K562 (cell line): ENCODE measurements around the gene PRKACG. TPM values are rescaled to one million over a fixed set of nuclear protein-coding genes. Genes with fewer than 3 reads are reported as not detected.

Experiments
- ATAC-seq: fragments of 200-7000 bp; cut with Tn5 transposase; 3 replicates; pipeline ENCODE4 v1.9.1; 2020; ENCODE audit warnings: moderate library complexity
- BruUV-seq: library from RNA; stranded (reverse); fragments of 400-500 nt; replicated peaks from 2 replicates; lab custom pipeline; 2021; lab: Mats Ljungman, UMichigan
- CTCF ChIA-PET: fragments of 300-600 bp; formaldehyde crosslinking; extraction: SDS; loops from one replicate; lab custom pipeline; 2021; ENCODE audit warnings: low intra/inter-chr PET ratio; lab: Yijun Ruan, JAX
- POLR2A ChIA-PET: fragments of 300-600, 350-650 bp; sonication (Branson Sonifier 250); formaldehyde crosslinking; extraction: SDS; loops from one replicate; lab custom pipeline; 2021; ENCODE audit warnings: antibody characterized with exemption, inconsistent platforms; lab: Yijun Ruan, JAX
- DNase-seq, 4 experiments: peaks; one replicate each; pipeline versions ENCODE4 v3.0.0 to v3.0.0-alpha.2; 2011 to 2018; ENCODE audit warnings: low spot score in 3 of 4, mixed read lengths in 3 of 4; ENCODE audit errors: extremely low read depth in 1 of 4
- FAIRE-seq: peaks from 2 replicates; lab custom pipeline; 2011; peaks lifted over from hg19 to GRCh38; lab: Jason Lieb, UNC
- H2AFZ ChIP-seq: 2 replicates; pipeline ENCODE4 v1.6.0; 2011; ENCODE audit warnings: low read depth, low read length, control low read depth, inconsistent platforms
- H3K27ac ChIP-seq: fragments of 200-600 bp; 3 replicates; pipeline ENCODE4 v1.8.0; 2011; ENCODE audit warnings: low read depth, mild to moderate bottlenecking, control low read depth, inconsistent platforms, low read length, moderate library complexity, mixed read lengths; ENCODE audit errors: extremely low read depth
- H3K27me3 ChIP-seq, 2 experiments: fragments of 300-600 bp in 1 of 2; 2 replicates in 1 of 2; 3 replicates in 1 of 2; pipeline versions ENCODE4 v1.6.0 to v1.8.0; 2011; ENCODE audit warnings: inconsistent platforms in 2 of 2, low read length in 2 of 2, mild to moderate bottlenecking in 1 of 2, mixed read lengths in 1 of 2, moderate library complexity in 1 of 2; ENCODE audit not compliant: control insufficient read depth in 2 of 2, insufficient read depth in 2 of 2
- H3K36me3 ChIP-seq: fragments of 300-600 bp; 3 replicates; pipeline ENCODE4 v1.8.0; 2011; ENCODE audit warnings: mild to moderate bottlenecking, low read length, inconsistent platforms; ENCODE audit not compliant: control insufficient read depth, insufficient read depth
- H3K4me1 ChIP-seq, 2 experiments: fragments of 200-600 bp in 1 of 2; replicated peaks in 1 of 2; 2 replicates in 1 of 2; 3 replicates in 1 of 2; pipeline versions ENCODE4 v1.5.1 to v1.8.0; 2011; ENCODE audit warnings: inconsistent platforms in 2 of 2, low read length in 2 of 2, mild to moderate bottlenecking in 1 of 2, mixed read lengths in 1 of 2, moderate library complexity in 1 of 2; ENCODE audit not compliant: control insufficient read depth in 2 of 2, insufficient read depth in 2 of 2
- H3K4me2 ChIP-seq: 2 replicates; pipeline ENCODE4 v1.6.1; 2011; ENCODE audit warnings: low read length, control low read depth, inconsistent platforms, mixed read lengths; ENCODE audit not compliant: insufficient read depth
- H3K4me3 ChIP-seq: fragments of 200-600 bp; sonication (generic), shearing (Covaris generic); 2 replicates; pipeline ENCODE4 v1.5.1; 2016; ENCODE audit warnings: control low read depth, inconsistent platforms
- H3K79me2 ChIP-seq: fragments of 200-600 bp; 3 replicates; pipeline ENCODE4 v1.8.0; 2011; ENCODE audit warnings: low read length, inconsistent platforms; ENCODE audit not compliant: control insufficient read depth, insufficient read depth
- H3K9ac ChIP-seq, 2 experiments: 2 replicates each; pipeline versions ENCODE4 v1.6.0 to v1.6.1; 2011; ENCODE audit warnings: low read depth in 2 of 2, low read length in 2 of 2, control low read depth in 1 of 2, inconsistent platforms in 1 of 2, mild to moderate bottlenecking in 1 of 2, mixed read lengths in 1 of 2; ENCODE audit not compliant: insufficient read depth in 1 of 2
- H3K9me1 ChIP-seq: one replicate; pipeline ENCODE4 v1.6.0; 2011; ENCODE audit warnings: inconsistent platforms, mild to moderate bottlenecking, low read length, moderate library complexity; ENCODE audit not compliant: control insufficient read depth, insufficient read depth
- H3K9me3 ChIP-seq: replicated peaks from 2 replicates; pipeline ENCODE4 v1.5.1; 2011; ENCODE audit warnings: low read depth, low read length, inconsistent platforms; ENCODE audit not compliant: control insufficient read depth, insufficient read depth
- H4K20me1 ChIP-seq: replicated peaks from 2 replicates; pipeline ENCODE4 v1.6.1; 2011; ENCODE audit warnings: low read length, inconsistent platforms, mixed read lengths; ENCODE audit not compliant: control insufficient read depth, insufficient read depth
- CEBPB ChIP-seq: fragments of 450-650 bp; IDR thresholded peaks from 2 replicates; pipeline ENCODE4 v1.6.1; 2016; ENCODE audit warnings: missing genetic modification characterization, missing compliant biosample characterization
- DPF2 ChIP-seq: fragments of 450-650 bp; IDR thresholded peaks from 2 replicates; pipeline ENCODE4 v1.6.1; 2016
- GABPB2 ChIP-seq: fragments of 250-450 bp; sonication (Bioruptor Pico); conservative IDR thresholded peaks from 2 replicates; pipeline ENCODE4 v1.5.1; 2021; ENCODE audit warnings: mild to moderate bottlenecking
- KLF13 ChIP-seq: fragments of 450-650 bp; IDR thresholded peaks from 2 replicates; pipeline ENCODE4 v1.6.1; 2016; ENCODE audit warnings: missing genetic modification characterization, low read depth, mild to moderate bottlenecking, missing compliant biosample characterization, moderate library complexity, borderline replicate concordance
- RAD21 ChIP-seq, 2 experiments: fragments of 250-450 bp in 1 of 2; fragments of 450-650 bp in 1 of 2; sonication (Bioruptor Pico) in 1 of 2; formaldehyde crosslinking in 1 of 2; IDR thresholded peaks in 1 of 2; conservative IDR thresholded peaks in 1 of 2; 2 replicates each; pipeline versions ENCODE4 v1.4.0 to v1.8.0; 2020 to 2022; ENCODE audit warnings: mild to moderate bottlenecking in 2 of 2, moderate library complexity in 1 of 2
- RBBP5 ChIP-seq: fragments of 200-600 bp; sonication (generic); IDR thresholded peaks from 2 replicates; pipeline ENCODE4 v1.6.1; 2012; ENCODE audit warnings: borderline replicate concordance, mild to moderate bottlenecking, low read length, control low read depth, inconsistent platforms; ENCODE audit not compliant: insufficient read depth, poor library complexity, severe bottlenecking
- RFX7 ChIP-seq: fragments of 250-450 bp; sonication (Bioruptor Pico); IDR thresholded peaks from 2 replicates; pipeline ENCODE4 v1.5.1; 2021; ENCODE audit warnings: mild to moderate bottlenecking
- SP2 ChIP-seq: IDR thresholded peaks from 2 replicates; pipeline ENCODE4 v1.6.1; 2011; ENCODE audit warnings: mild to moderate bottlenecking, low read depth, low read length, moderate library complexity; ENCODE audit not compliant: poor library complexity, severe bottlenecking; ENCODE audit errors: extremely low read depth
- STAT5A ChIP-seq: IDR thresholded peaks from 2 replicates; pipeline ENCODE4 v1.6.1; 2012; ENCODE audit warnings: low read length, inconsistent platforms, borderline replicate concordance
- THRAP3 ChIP-seq: fragments of 450-650 bp; IDR thresholded peaks from 2 replicates; pipeline ENCODE4 v1.6.1; 2016; ENCODE audit warnings: mild to moderate bottlenecking, inconsistent platforms, borderline replicate concordance
- ZNF584 ChIP-seq: fragments of 200-800 bp; sonication (Bioruptor generic); IDR thresholded peaks from 2 replicates; pipeline ENCODE4 v1.6.1; 2016; ENCODE audit warnings: low read depth, mild to moderate bottlenecking, missing genetic modification characterization, missing compliant biosample characterization
- ZNF717 ChIP-seq: fragments of 250-450 bp; sonication (Bioruptor Pico); IDR thresholded peaks from 2 replicates; pipeline ENCODE4 v1.5.0; 2021
- WGBS: fragments of 100-300 bp; shearing (Covaris generic); methylation state at CpG from one replicate; pipeline ENCODE4 v1.1.6; 2016; ENCODE audit warnings: low coverage, mixed read lengths; ENCODE audit not compliant: insufficient coverage; ENCODE audit errors: missing lambda C conversion rate; 5-methylcytosine and 5-hydroxymethylcytosine counted together
- in situ Hi-C: fragments of 300-500 bp; cut with MboI; formaldehyde crosslinking; loops from 4 replicates; pipeline ENCODE4 v1.15.0; 2018; ENCODE audit warnings: inconsistent platforms, mixed read lengths
- intact Hi-C: fragments of 100-400 bp; cut with micrococcal nuclease; formaldehyde crosslinking; loops from 2 replicates; pipeline ENCODE4 v1.14.2; 2022
- polyA plus RNA-seq, 8 experiments: library from polyadenylated mRNA; depleted of rRNA in 4 of 8; stranded (reverse) in 5 of 8; unstranded in 3 of 8; fragments of >200 nt; fragmentation: Nextera tagmentation in 2 of 8; fragmentation: Illumina TruSeq in 1 of 8; extraction: Ambion mirVana in 2 of 8; extraction: Trizol in 1 of 8; gene quantifications; 2 replicates each; pipeline versions ENCODE4 v1.2.1 to v1.2.3, GENCODE V29; 2011 to 2014; ENCODE audit warnings: inconsistent platforms in 1 of 8, missing spikeins in 1 of 8
- total RNA-seq, 7 experiments: library from RNA; depleted of rRNA in 6 of 7; stranded (reverse); fragments of >200 nt in 6 of 7; fragmentation: Illumina TruSeq in 2 of 7; extraction: Trizol in 2 of 7; gene quantifications; 2 replicates each; pipeline versions ENCODE4 v1.2.1 to v1.2.3, GENCODE V29; 2011 to 2021; ENCODE audit warnings: low replicate concordance in 1 of 7
- TF ChIP-seq, protein P1 (sequence below): IDR thresholded peaks from 2 replicates; pipeline ENCODE4 v1.6.1; 2012; ENCODE audit warnings: low read depth, low read length, improper control_type of control experiment, borderline replicate concordance

Gene PRKACG
- total and polyA plus RNA-seq, 9 of the 15 experiments (the other 6 are each of a cell fraction or from before 2014, with no cell fraction given) = not detected

DNA sequence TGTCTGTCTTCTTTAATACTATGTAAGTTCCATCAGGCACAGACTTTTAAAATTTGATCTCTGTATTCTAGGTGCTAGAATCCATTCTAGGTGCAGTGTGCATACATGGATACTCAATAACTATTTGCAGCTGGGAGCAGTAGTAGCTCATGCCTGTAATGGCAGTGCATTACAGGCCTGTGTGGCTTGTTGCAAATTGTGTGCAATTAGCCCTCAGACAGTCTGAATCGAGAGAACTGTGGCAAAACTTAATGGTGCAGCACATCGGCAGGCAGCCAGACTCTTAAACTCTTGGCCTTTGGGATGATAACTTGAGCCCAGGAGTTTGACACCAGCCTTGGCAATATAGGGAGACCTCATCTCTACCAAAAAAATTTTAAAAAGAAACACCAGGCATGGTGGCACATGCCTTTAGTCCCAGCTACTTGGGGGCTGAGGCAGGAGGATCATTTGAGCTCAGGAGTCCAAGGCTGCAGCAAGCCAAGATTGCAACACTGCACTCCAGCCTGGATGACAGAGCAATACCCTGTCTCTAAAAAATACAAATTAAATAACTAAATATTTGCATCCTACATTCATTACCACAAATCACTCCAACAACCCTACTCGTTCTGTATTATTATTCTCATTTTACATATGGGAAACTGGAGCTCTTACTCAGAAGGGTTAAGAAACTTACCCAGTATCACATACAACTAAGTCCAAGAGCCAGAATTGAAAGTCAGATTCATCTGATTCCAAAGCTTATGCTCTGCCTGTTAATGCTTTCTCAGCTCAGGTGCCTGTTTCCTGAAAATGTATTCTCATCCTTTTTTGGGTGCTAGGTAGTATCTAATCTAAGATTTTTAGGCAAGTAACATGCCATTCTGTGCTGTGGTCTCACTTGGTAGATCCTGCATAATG, 30.1 kb downstream of the PRKACG start:
- no TSS peak for BruUV-seq
- peak; percentile 46 for FAIRE-seq
- CTCF ChIA-PET = no interaction called here
- peak; percentile 26 for ATAC-seq
- in situ Hi-C loops (no loop called here), intact Hi-C loops (no loop called here)
- DNase-seq = no peak
- Histone ChIP-seq H3K27me3 (no peaks in the 10 kb centered on the region), H3K4me3 (no peak overlapping the region), H3K9ac (peak overlapping the region in 1 of 2 experiments; percentile 37; a peak in 1 of 4 replicates), H3K27ac (peak overlapping the region; percentile 71), H3K79me2 (no peaks in the 10 kb centered on the region), H3K9me3 (no peaks in the 10 kb centered on the region), H4K20me1 (no peaks in the 10 kb centered on the region), H2AFZ (peak overlapping the region; percentile 61), H3K9me1 (no peaks in the 10 kb centered on the region), H3K4me1 (peaks cover 11 to 51% of the 10 kb centered on the region in 2 experiments; a peak in 4 of 5 replicates), H3K36me3 (no peaks in the 10 kb centered on the region), H3K4me2 (peak overlapping the region; percentile 41)
- POLR2A ChIA-PET = interaction anchor here (0.7 kb wide), 1 partner anchor 8 kb away, joined by 3 read pairs; no protein-coding TSS in a partner anchor
- TF ChIP-seq RBBP5 = no peak
- TF ChIP-seq DPF2 = 0 out of 2 replicates have a peak, but pooled peaks have one; percentile 12
- peak; percentile 82 for TF ChIP-seq CEBPB (tag)
- WGBS = 17% methylated on average over 3 of the region's 3 CpGs

DNA sequence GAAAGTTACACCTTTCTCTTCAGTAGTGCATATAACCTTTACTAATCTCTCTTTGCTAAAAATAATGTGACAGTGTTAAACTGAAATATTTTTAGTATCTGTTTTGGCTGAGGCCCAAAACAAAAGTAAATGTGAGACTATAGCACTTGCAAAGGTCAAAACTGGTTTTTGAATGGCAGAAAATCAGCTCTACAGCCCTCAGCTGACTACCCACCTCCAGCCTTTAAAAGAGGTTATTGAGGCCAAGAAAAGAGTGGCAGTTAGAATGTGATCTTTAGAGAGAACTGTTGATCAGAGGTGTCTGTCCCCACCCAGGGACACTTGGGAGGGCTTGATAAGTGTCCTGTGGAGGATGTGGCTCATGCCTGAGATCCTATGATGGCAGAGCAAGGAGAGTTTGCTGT, 30.9 kb downstream of the PRKACG start:
- Histone ChIP-seq H3K27me3 (no peaks in the 10 kb centered on the region), H3K36me3 (no peaks in the 10 kb centered on the region), H3K9ac (peak overlapping the region in 1 of 2 experiments; percentile 37; a peak in 1 of 4 replicates), H3K4me3 (no peak overlapping the region), H3K4me2 (peak overlapping the region; percentile 41; the same call in 1 of the 2 replicates), H3K79me2 (no peaks in the 10 kb centered on the region), H4K20me1 (no peaks in the 10 kb centered on the region), H3K27ac (peak overlapping the region; percentile 71), H3K9me1 (no peaks in the 10 kb centered on the region), H3K4me1 (peaks cover 11 to 58% of the 10 kb centered on the region in 2 experiments; a peak in 4 of 5 replicates), H3K9me3 (no peaks in the 10 kb centered on the region), H2AFZ (peak overlapping the region; percentile 61; the same call in 1 of the 2 replicates)
- no TSS peak for BruUV-seq
- CTCF ChIA-PET = no interaction called here
- intact Hi-C loops = no loop called here
- POLR2A ChIA-PET = no interaction called here
- in situ Hi-C loops = no loop called here
- ATAC-seq = peak; percentile 82
- DNase-seq = peak; percentile 38 to 86 (median 62)
- peak; percentile 98 for FAIRE-seq
- TF ChIP-seq RAD21 (CRISPR knock-in tag; conservative IDR thresholded peaks at IDR 0.05 in 1 of 2, IDR thresholded peaks at IDR 0.05 in 1 of 2) (no peak), ZNF717 (CRISPR knock-in tag) (no peak), RFX7 (CRISPR knock-in tag) (no peak), STAT5A (no peak), ZNF584 (CRISPR knock-in tag) (no peak), KLF13 (tag) (no peak), GABPB2 (CRISPR knock-in tag) (no peak), SP2 (no peak), THRAP3 (no peak)
- TF ChIP-seq, protein P1, sequence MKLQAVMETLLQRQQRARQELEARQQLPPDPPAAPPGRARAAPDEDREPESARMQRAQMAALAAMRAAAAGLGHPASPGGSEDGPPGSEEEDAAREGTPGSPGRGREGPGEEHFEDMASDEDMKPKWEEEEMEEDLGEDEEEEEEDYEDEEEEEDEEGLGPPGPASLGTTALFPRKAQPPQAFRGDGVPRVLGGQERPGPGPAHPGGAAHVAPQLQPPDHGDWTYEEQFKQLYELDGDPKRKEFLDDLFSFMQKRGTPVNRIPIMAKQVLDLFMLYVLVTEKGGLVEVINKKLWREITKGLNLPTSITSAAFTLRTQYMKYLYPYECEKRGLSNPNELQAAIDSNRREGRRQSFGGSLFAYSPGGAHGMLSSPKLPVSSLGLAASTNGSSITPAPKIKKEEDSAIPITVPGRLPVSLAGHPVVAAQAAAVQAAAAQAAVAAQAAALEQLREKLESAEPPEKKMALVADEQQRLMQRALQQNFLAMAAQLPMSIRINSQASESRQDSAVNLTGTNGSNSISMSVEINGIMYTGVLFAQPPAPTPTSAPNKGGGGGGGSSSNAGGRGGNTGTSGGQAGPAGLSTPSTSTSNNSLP = peak; percentile 68; the same call in 1 of the 2 replicates
